Natural killer cell (primary cell): ENCODE data around the gene CTF1. TPM values are rescaled to one million over a fixed set of nuclear protein-coding genes. Genes with fewer than 3 reads are reported as not detected.

Experiments
- ATAC-seq, 3 donors: fragments of 150-1000 bp in 2 of 3; fragments of 200-7000 bp in 1 of 3; cut with Tn5 transposase; 1 replicate in 1 of 3; 2 replicates in 2 of 3; pipeline ENCODE4 v1.10.0; 2021; ENCODE audit warnings: mild to moderate bottlenecking in 2 of 3, moderate library complexity in 2 of 3
- DNase-seq, 2 donors: peaks; one replicate each; pipeline versions ENCODE4 v3.0.0 to v3.0.0-alpha.2; 2013 to 2021; ENCODE audit warnings: mixed read lengths in 1 of 2
- H3K27ac ChIP-seq: one replicate; pipeline ENCODE4 v1.5.1; 2013; ENCODE audit warnings: mild to moderate bottlenecking, low read length
- H3K27me3 ChIP-seq: one replicate; pipeline ENCODE4 v1.6.1; 2013; ENCODE audit warnings: low read length; ENCODE audit not compliant: control insufficient read depth, insufficient read depth
- H3K36me3 ChIP-seq: one replicate; pipeline ENCODE4 v1.6.1; 2013; ENCODE audit warnings: low read length; ENCODE audit not compliant: control insufficient read depth, insufficient read depth
- H3K4me1 ChIP-seq: one replicate; pipeline ENCODE4 v1.6.1; 2013; ENCODE audit warnings: low read length; ENCODE audit not compliant: control insufficient read depth, insufficient read depth
- H3K4me3 ChIP-seq: one replicate; pipeline ENCODE4 v1.5.1; 2013; ENCODE audit warnings: low read length
- H3K9me3 ChIP-seq: one replicate; pipeline ENCODE4 v1.6.1; 2013; ENCODE audit warnings: low read length; ENCODE audit not compliant: control insufficient read depth, insufficient read depth
- H3K27ac Mint-ChIP-seq, 2 donors: one replicate each; pipeline ENCODE4 v1.8.0; 2022; ENCODE audit warnings: mild to moderate bottlenecking in 2 of 2, mixed read lengths in 2 of 2, moderate library complexity in 1 of 2
- H3K27me3 Mint-ChIP-seq, 2 donors: one replicate each; pipeline ENCODE4 v1.8.0; 2022; ENCODE audit warnings: low read depth in 2 of 2, mixed read lengths in 2 of 2
- H3K36me3 Mint-ChIP-seq: one replicate; pipeline ENCODE4 v1.8.0; 2022; ENCODE audit warnings: mixed read lengths
- H3K4me1 Mint-ChIP-seq, 2 donors: one replicate each; pipeline ENCODE4 v1.8.0; 2022; ENCODE audit warnings: mixed read lengths in 2 of 2
- H3K4me3 Mint-ChIP-seq: one replicate; pipeline ENCODE4 v1.8.0; 2022; ENCODE audit warnings: mild to moderate bottlenecking, moderate library complexity, mixed read lengths
- H3K9me3 Mint-ChIP-seq, 2 donors: one replicate each; pipeline ENCODE4 v1.8.0; 2022; ENCODE audit warnings: mixed read lengths in 2 of 2
- WGBS: methylation state at CpG from one replicate; pipeline ENCODE4 v1.1.7; 2013; ENCODE audit warnings: missing lambda C conversion rate; ENCODE audit not compliant: insufficient coverage; 5-methylcytosine and 5-hydroxymethylcytosine counted together
- intact Hi-C: fragments of 100-400 bp; cut with micrococcal nuclease; formaldehyde crosslinking; loops from one replicate; pipeline ENCODE4 v1.14.2; 2022
- total RNA-seq, 4 donors: library from RNA; stranded (reverse); fragments of 120-200 nt in 1 of 4; gene quantifications; one replicate each; pipeline versions ENCODE4 v1.2.3 to v1.2.4, GENCODE V29; 2013 to 2022
- TF ChIP-seq, protein P1 (sequence below): fragments of 200-600 bp; IDR thresholded peaks from one replicate; pipeline ENCODE4 v1.8.0; 2022; ENCODE audit warnings: antibody characterized with exemption

The CTF1 gene
- total RNA-seq, 3 donors from 2014 or later (not counting 1 experiment from before 2014, with no cell fraction given), result 0.45 to 0.60 (median 0.47) TPM

DNA sequence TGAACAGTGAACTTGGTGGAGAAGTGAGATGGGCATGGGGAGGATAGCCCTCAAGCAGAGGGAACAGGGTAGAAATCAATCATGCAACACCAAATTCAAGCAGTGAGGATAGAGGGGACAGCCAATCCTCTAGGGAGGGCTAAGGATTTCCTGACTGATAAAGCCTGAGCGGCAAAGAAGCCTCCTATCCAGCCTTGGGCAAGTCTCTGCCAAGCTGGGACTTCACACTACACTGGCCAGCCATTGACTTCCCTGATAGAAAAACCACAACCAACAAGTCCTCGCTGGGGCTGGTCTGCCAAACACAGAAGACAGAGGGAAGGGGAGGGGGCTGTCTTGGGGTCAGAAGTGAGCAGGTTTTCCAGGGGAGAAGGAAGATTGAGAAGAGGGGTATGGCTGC is 24.5 kb downstream of the CTF1 start:
- peak overlapping the region; percentile 99 to 100 for H3K27ac Mint-ChIP-seq
- Histone ChIP-seq H3K4me1 (peaks cover 21% of the 10 kb centered on the region), H3K36me3 (no peaks in the 10 kb centered on the region), H3K27ac (no peak overlapping the region), H3K27me3 (no peaks in the 10 kb centered on the region), H3K9me3 (no peaks in the 10 kb centered on the region), H3K4me3 (no peak overlapping the region)
- H3K9me3 Mint-ChIP-seq, result no peaks in the 10 kb centered on the region
- no peak for DNase-seq
- peak overlapping the region; percentile 100 for H3K4me3 Mint-ChIP-seq
- H3K27me3 Mint-ChIP-seq, result no peaks in the 10 kb centered on the region
- no peaks in the 10 kb centered on the region for H3K36me3 Mint-ChIP-seq
- 85% methylated on average over 1 of the region's 2 CpGs for WGBS
- TF ChIP-seq, protein P1, sequence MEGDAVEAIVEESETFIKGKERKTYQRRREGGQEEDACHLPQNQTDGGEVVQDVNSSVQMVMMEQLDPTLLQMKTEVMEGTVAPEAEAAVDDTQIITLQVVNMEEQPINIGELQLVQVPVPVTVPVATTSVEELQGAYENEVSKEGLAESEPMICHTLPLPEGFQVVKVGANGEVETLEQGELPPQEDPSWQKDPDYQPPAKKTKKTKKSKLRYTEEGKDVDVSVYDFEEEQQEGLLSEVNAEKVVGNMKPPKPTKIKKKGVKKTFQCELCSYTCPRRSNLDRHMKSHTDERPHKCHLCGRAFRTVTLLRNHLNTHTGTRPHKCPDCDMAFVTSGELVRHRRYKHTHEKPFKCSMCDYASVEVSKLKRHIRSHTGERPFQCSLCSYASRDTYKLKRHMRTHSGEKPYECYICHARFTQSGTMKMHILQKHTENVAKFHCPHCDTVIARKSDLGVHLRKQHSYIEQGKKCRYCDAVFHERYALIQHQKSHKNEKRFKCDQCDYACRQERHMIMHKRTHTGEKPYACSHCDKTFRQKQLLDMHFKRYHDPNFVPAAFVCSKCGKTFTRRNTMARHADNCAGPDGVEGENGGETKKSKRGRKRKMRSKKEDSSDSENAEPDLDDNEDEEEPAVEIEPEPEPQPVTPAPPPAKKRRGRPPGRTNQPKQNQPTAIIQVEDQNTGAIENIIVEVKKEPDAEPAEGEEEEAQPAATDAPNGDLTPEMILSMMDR, result no peak
- ATAC-seq, result no peak
- intact Hi-C loops, result loop anchor here (1.0 to 5.0 kb wide), 3 partner anchors 77 to 224 kb away; partner anchors contain the start of genes CFAP119, RNF40 and SRCAP
- H3K4me1 Mint-ChIP-seq, result peaks cover 10 to 28% of the 10 kb centered on the region in 2 donors

- intact Hi-C loops, result loop anchor here (1.0 to 5.0 kb wide), 3 partner anchors 77 to 224 kb away; partner anchors contain the start of genes CFAP119, RNF40 and SRCAP
- 30% methylated on average over 6 of the region's 6 CpGs for WGBS
- H3K4me1 Mint-ChIP-seq, result peaks cover 15 to 33% of the 10 kb centered on the region in 2 donors
These were observed 25.0 kb downstream of the CTF1 start for GRCh38 chr16:30921459-30921747.

DNA sequence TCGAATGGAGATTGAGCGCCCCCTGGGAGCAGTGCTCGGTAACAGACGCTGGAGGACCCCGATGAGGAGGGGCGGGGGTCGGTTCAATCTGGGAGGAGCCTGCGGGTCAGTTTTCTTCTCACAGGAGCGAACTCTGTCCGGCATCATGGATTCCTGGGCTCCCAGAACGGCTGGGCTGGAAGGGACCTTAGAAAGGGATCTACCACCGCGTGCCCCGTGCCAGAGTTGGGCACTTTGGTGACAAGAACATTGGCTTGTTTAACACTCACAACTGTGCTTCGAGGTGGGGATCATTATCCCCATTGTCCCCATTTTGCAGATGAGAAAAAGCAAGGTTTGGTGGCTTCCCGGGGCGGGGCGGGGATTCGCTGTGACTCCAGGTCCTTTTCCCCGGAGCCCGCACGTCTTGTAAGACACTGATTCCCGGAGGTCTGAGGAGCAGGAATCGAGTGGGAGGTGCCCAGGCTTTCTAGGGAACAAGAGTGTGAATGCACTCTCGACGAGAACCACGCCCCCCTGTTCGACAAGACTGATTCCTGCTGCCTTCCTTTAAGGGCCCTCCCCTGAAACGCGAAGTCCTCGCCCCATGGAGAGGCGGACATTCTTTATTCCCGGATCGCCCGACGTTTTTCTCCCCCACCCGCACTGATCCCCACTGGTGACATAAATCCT is 25.5 kb downstream of the CTF1 start:
- ATAC-seq (peak; percentile 16 to 39 (median 22)), DNase-seq (peak; percentile 88 to 93)
- no peaks in the 10 kb centered on the region for H3K9me3 Mint-ChIP-seq
- WGBS, result under 1% methylated on average over 37 of the region's 37 CpGs
- TF ChIP-seq, protein P1, result peak; percentile 86
- Histone ChIP-seq H3K4me1 (peaks cover 21% of the 10 kb centered on the region), H3K9me3 (no peaks in the 10 kb centered on the region), H3K27me3 (no peaks in the 10 kb centered on the region), H3K4me3 (peak overlapping the region; percentile 86), H3K36me3 (no peaks in the 10 kb centered on the region), H3K27ac (peak overlapping the region; percentile 65)
- intact Hi-C loops, result loop anchor here (1.0 to 5.0 kb wide), 9 partner anchors 25 to 264 kb away; partner anchors contain the start of genes CFAP119, FBRS, PHKG2 and RNF40
- H3K27ac Mint-ChIP-seq, result peak overlapping the region; percentile 99 to 100
- H3K36me3 Mint-ChIP-seq, result no peaks in the 10 kb centered on the region
- peak overlapping the region; percentile 100 for H3K4me3 Mint-ChIP-seq
- peaks cover 15 to 38% of the 10 kb centered on the region in 2 donors for H3K4me1 Mint-ChIP-seq
- H3K27me3 Mint-ChIP-seq, result no peaks in the 10 kb centered on the region

More at GRCh38 chr16:30921459-30921747, 25.0 kb downstream of the CTF1 start:
- no peaks in the 10 kb centered on the region for H3K9me3 Mint-ChIP-seq
- H3K4me3 ChIP-seq, result peak overlapping the region; percentile 86
- no peak overlapping the region for H3K27ac ChIP-seq
- no peaks in the 10 kb centered on the region for H3K27me3 Mint-ChIP-seq
- peak overlapping the region; percentile 99 to 100 for H3K27ac Mint-ChIP-seq
- no peak for DNase-seq
- H3K4me3 Mint-ChIP-seq, result peak overlapping the region; percentile 100
- H3K9me3 ChIP-seq, result no peaks in the 10 kb centered on the region
- no peak for ATAC-seq
- no peaks in the 10 kb centered on the region for H3K36me3 Mint-ChIP-seq
- H3K36me3 ChIP-seq, result no peaks in the 10 kb centered on the region
- H3K27me3 ChIP-seq, result no peaks in the 10 kb centered on the region
- TF ChIP-seq, protein P1, result no peak
- peaks cover 21% of the 10 kb centered on the region for H3K4me1 ChIP-seq
